Large intestine (tissue), 3 donors: ENCODE measurements around the gene TENT5C. TPM values are rescaled to one million over a fixed set of nuclear protein-coding genes. Genes with fewer than 3 reads are reported as not detected.
A peak's percentile ranks its signal among the peaks of the same experiment; 100 is the strongest.

Experiments used
- DNase-seq, 2 donors: peaks; one replicate each; pipeline versions ENCODE4 v3.0.0 to v3.0.0-alpha.2; 2013
- H3K27ac ChIP-seq: one replicate; pipeline ENCODE4 v1.5.1; 2013; ENCODE audit warnings: low read length
- H3K27me3 ChIP-seq: 2 replicates; pipeline ENCODE4 v1.6.1; 2013; ENCODE audit warnings: low read length; ENCODE audit not compliant: control insufficient read depth, insufficient read depth
- H3K36me3 ChIP-seq: 2 replicates; pipeline ENCODE4 v1.6.1; 2013; ENCODE audit warnings: low read length; ENCODE audit not compliant: control insufficient read depth, insufficient read depth
- H3K4me1 ChIP-seq: one replicate; pipeline ENCODE4 v1.6.1; 2013; ENCODE audit warnings: low read length; ENCODE audit not compliant: control insufficient read depth, insufficient read depth
- H3K4me3 ChIP-seq: one replicate; pipeline ENCODE4 v1.5.1; 2013; ENCODE audit warnings: low read length
- H3K9me3 ChIP-seq: one replicate; pipeline ENCODE4 v1.6.1; 2013; ENCODE audit warnings: mild to moderate bottlenecking, low read depth, low read length, moderate library complexity; ENCODE audit not compliant: control insufficient read depth
- WGBS: methylation state at CpG from one replicate; pipeline ENCODE4 v1.1.5; 2013; ENCODE audit warnings: low lambda C conversion rate; ENCODE audit not compliant: insufficient coverage; 5-methylcytosine and 5-hydroxymethylcytosine counted together
- polyA plus RNA-seq: library from polyadenylated mRNA; unstranded; fragments of 120-200 nt; gene quantifications from one replicate; pipeline ENCODE4 v1.2.1, GENCODE V29; 2013

The TENT5C gene
- polyA plus RNA-seq, 1 donor = 10.4 TPM

GRCh38 chr1:117590273-117590925 lies 15.4 kb upstream of the TENT5C start:
- Histone ChIP-seq H3K27me3 (no peaks in the 10 kb centered on the region), H3K9me3 (no peaks in the 10 kb centered on the region), H3K27ac (no peak overlapping the region), H3K4me3 (no peak overlapping the region), H3K36me3 (no peaks in the 10 kb centered on the region), H3K4me1 (peaks cover 13% of the 10 kb centered on the region)
- no CpG with 5 or more reads among the region's 7 CpGs for WGBS
- peak in 1 of 2 donors; percentile 48 for DNase-seq

DNA sequence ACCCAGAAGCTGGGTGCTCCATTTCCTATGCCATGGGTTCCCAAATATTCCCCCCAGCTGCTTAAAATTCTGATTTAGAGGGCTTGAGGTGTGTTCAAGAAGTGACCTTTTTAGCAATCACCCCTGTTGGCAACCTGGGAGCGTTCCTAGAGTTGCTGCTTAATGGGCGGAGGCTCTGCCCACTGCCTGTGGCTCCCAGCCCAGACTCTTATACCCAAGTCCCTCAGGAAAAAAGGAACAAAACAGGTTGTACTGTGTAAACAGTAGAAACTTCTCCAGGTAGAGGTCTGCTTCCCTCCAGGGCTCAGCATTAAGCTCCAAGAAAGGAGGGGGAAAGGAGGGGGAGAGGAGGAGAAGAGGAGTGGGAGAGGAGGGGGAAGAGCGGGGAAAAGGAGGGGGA lies 14.6 kb upstream of the TENT5C start:
- H3K27me3 ChIP-seq = peaks cover 1% of the 10 kb centered on the region
- WGBS = no CpG with 5 or more reads among the region's 3 CpGs
- H3K36me3 ChIP-seq = no peaks in the 10 kb centered on the region
- H3K4me3 ChIP-seq = no peak overlapping the region
- DNase-seq = no peak
- H3K4me1 ChIP-seq = peaks cover 13% of the 10 kb centered on the region
- H3K9me3 ChIP-seq = no peaks in the 10 kb centered on the region
- no peak overlapping the region for H3K27ac ChIP-seq

GRCh38 chr1:117592155-117592554 lies 13.7 kb upstream of the TENT5C start:
- Histone ChIP-seq H3K27me3 (peaks cover 4% of the 10 kb centered on the region), H3K4me1 (peaks cover 13% of the 10 kb centered on the region), H3K27ac (no peak overlapping the region), H3K36me3 (no peaks in the 10 kb centered on the region), H3K4me3 (no peak overlapping the region), H3K9me3 (no peaks in the 10 kb centered on the region)
- DNase-seq = no peak
- no CpG with 5 or more reads among the region's 9 CpGs for WGBS

DNA sequence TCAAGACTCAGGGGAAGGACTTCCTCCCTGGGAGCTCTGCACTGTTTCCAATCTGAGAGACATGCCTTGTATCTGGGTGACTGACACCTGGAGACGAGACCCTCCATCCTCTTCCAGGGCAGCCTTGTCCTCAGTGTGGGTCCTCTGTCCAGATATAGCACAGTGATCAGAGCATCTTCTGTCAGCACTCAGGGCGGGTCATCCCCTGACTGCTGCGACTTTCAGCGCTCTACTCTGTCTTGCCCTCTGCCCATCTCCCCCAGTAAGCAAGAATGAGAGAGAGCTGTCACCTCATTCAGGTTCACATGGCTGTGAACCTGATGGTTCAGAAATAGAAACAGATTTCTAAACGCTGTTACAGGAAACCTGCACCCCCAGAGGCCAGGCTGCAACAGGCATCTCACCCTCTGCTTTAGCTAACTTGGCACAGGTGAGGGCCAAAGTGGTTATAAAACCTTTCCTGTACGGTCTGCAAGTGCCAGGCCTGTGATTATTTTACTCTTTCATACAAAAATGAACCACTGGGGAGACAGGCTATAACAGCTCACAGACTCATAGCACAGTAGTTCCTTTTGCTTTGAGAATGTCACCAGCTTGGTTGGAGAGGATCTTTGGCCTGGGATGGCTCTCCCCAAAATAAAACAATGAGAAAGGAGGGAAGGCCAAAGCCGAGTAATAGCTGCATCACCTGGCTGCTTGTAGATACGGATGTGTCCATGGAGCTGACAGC lies 11.4 kb upstream of the TENT5C start:
- H3K27me3 ChIP-seq = peaks cover 4% of the 10 kb centered on the region
- no peak overlapping the region for H3K27ac ChIP-seq
- WGBS = no CpG with 5 or more reads among the region's 8 CpGs
- H3K4me3 ChIP-seq = no peak overlapping the region
- no peaks in the 10 kb centered on the region for H3K9me3 ChIP-seq
- H3K36me3 ChIP-seq = no peaks in the 10 kb centered on the region
- H3K4me1 ChIP-seq = peaks cover 9% of the 10 kb centered on the region
- no peak for DNase-seq

DNA sequence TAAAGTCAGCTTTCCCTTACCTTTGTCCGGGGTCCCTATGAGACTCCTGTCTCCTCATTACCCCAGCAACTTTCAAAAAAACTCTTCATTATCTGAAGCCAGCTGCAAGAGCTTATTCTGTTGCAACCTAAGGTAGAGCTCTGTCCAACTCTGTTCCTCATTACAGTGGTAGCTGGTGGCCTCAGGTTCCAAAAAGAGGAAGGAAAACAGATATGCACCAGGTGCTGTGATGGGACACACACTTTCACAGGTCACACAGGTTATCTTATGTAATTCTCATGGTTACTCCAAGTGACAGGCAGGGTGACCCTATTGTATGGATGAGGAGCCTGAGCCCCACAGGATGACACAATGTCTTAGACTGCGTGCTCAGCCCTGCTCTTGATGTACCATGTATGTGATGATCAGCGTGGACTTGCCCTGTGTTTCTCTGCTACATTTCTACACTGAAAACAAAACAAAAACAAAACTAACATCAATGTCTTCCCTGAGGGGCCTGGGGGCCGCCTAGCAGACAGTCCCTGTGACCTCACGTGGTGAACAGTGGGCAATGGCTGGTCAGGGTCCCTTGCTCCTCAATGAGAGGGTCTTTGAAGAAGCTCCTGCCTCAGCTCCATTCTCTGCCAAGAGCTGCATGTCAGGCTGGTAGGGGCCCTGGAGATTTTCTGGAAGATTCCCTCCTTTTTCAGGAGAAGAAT lies 9.7 kb upstream of the TENT5C start:
- WGBS = no CpG with 5 or more reads among the region's 5 CpGs
- H3K36me3 ChIP-seq = no peaks in the 10 kb centered on the region
- no peak overlapping the region for H3K27ac ChIP-seq
- no peak for DNase-seq
- no peaks in the 10 kb centered on the region for H3K9me3 ChIP-seq
- H3K27me3 ChIP-seq = peaks cover 7% of the 10 kb centered on the region
- no peaks in the 10 kb centered on the region for H3K4me1 ChIP-seq
- H3K4me3 ChIP-seq = no peak overlapping the region

DNA sequence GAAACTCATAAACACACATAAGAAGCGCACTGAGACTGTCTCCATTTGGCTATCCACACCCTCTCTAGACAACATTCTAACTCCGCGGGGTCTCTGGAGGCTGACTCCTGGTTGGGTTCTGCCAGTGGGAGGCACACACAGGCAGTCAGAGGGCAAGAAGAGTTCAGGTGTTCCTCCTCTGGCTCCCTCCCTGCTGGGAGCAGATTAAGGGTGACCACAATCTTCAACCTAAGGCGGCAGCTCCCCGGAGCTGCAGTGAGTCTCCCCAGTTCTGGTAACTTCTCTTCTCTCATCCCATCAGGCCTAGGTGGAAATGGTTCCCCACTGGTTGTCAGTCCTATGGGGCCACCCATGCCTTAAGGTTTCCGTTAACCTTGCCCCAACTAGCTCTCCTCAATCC lies 7.4 kb upstream of the TENT5C start:
- Histone ChIP-seq H3K36me3 (no peaks in the 10 kb centered on the region), H3K27ac (no peak overlapping the region), H3K4me1 (no peaks in the 10 kb centered on the region), H3K4me3 (no peak overlapping the region), H3K9me3 (no peaks in the 10 kb centered on the region), H3K27me3 (peaks cover 9% of the 10 kb centered on the region)
- WGBS = no CpG with 5 or more reads among the region's 6 CpGs
- DNase-seq = no peak

DNA sequence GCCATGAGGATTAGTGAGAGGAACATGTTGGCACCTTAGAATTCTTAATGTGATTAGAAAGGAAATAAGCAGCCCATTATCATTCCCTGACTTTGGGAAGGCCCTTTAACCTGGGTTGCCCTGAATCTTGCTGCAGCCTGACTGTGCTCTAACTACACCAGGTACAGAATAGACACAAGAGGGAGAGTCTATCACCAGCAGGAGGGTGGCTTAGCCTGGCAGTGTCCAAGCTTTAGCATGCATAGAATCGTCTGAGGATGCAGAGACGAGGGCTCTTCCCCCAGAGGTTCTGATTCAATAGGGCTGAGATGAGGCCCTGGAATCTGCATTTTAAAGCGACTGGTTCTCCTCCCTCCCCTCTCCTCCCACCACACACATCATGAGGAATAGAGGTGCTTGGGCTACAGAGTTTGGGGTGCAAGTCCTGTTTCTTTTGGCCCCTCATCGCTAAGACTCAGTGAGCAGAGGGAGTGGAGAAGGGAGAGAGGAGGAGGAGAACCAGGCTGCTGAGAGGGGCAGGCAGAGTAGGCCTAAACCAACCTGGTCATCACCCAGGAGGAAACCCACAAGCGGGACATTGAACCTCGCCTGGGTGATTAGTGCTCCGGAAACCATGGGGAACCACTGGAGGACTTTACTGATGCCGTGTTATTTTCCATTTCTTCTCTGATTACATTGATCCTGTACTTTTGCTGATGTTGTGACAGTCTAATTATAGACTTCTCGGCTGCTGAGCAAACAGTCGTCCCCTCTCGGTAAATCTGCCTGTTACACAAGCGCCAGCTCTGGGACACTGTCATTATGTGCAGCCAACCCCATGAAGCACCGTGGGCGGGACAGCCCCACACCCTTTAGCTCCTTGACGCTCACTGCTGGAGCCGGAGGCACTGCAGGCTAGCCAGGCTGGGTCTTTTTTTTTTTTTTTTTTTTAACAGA lies 6.3 kb upstream of the TENT5C start:
- no peaks in the 10 kb centered on the region for H3K4me1 ChIP-seq
- no peaks in the 10 kb centered on the region for H3K36me3 ChIP-seq
- H3K27me3 ChIP-seq = peaks cover 9% of the 10 kb centered on the region
- WGBS = no CpG with 5 or more reads among the region's 16 CpGs
- no peaks in the 10 kb centered on the region for H3K9me3 ChIP-seq
- no peak for DNase-seq
- H3K4me3 ChIP-seq = no peak overlapping the region
- H3K27ac ChIP-seq = no peak overlapping the region

- no peak overlapping the region for H3K27ac ChIP-seq
- H3K27me3 ChIP-seq = peaks cover 9% of the 10 kb centered on the region
- H3K9me3 ChIP-seq = no peaks in the 10 kb centered on the region
- no peak overlapping the region for H3K4me3 ChIP-seq
- DNase-seq = no peak
- no CpG with 5 or more reads among the region's 7 CpGs for WGBS
- no peaks in the 10 kb centered on the region for H3K36me3 ChIP-seq
- no peaks in the 10 kb centered on the region for H3K4me1 ChIP-seq
Measured at GRCh38 chr1:117600325-117600943, 5.4 kb upstream of the TENT5C start.

DNA sequence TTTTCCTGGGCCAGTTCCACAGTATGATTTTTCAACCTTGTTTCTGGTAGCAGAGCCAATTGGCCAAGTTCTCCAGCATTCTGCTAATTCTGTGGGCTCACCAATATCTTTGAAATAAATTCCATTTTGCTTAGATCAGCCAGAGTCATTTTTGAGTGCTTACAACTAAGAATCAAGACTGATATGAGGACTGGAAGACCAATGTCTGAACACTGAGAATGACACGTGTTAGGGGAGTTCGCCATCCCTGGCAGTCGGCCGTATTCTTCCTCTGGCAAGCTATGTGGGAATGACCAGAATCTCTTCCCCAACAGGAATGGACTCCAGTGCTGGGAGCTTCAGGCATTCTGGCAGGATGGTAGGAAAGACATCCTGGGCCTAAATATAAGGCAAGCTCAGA lies 4.9 kb upstream of the TENT5C start:
- H3K27me3 ChIP-seq = peaks cover 9% of the 10 kb centered on the region
- DNase-seq = no peak
- H3K4me3 ChIP-seq = no peak overlapping the region
- no CpG with 5 or more reads among the region's 4 CpGs for WGBS
- no peaks in the 10 kb centered on the region for H3K36me3 ChIP-seq
- no peaks in the 10 kb centered on the region for H3K4me1 ChIP-seq
- H3K27ac ChIP-seq = no peak overlapping the region
- H3K9me3 ChIP-seq = no peaks in the 10 kb centered on the region
